Dermis microvascular lymphatic vessel endothelial cell (primary cell): ENCODE measurements around the gene PGPEP1. TPM values are rescaled to one million over a fixed set of nuclear protein-coding genes. Genes with fewer than 3 reads are reported as not detected.
"Not testable (repeated sequence)": the region's sequence is repeated elsewhere in the genome, so short reads cannot be mapped to it uniquely, and the experiment has no call there.

ENCODE experiments used
- DNase-seq, 2 donors: peaks; one replicate each; pipeline versions ENCODE4 v3.0.0 to v3.0.0-alpha.2; 2010; ENCODE audit warnings: low read depth in 2 of 2
- total RNA-seq: library from RNA; depleted of rRNA; stranded (reverse); fragments of >200 nt; gene quantifications from 2 replicates; pipeline ENCODE4 v1.2.1, GENCODE V29; 2014

The PGPEP1 gene
- total RNA-seq, 1 donor from 2014 or later, result 19.4 TPM

DNA sequence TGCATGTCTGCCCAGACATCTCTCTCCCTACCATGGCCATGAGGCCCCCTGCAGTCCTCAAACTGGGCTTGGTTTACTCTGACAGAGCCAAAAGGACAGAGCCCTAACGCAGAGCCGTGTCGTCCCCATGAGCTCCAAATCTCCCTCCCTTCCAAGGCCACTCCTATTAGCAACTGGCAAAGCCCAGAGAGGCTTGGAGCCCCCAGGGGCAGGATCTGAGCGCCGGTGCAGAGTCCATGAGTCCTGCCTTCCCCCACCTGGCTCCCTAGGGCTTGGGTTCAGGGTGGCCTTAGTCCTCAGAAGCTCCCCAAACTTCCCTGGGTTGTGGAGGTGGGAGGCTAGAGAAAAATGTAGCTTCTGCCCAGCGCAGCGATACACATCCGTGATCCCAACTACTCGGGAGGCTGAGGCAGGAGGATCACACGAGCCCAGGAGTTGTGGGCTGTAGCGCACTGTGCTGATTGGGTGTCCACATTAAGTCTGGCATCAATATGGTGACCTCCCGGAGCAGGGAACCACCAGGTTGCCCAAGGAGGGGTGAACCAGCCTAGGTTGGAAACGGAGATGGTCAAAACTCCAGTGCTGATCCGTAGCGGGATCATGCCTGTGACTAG is 7.4 kb upstream of the PGPEP1 start:
- no peak for DNase-seq

DNA sequence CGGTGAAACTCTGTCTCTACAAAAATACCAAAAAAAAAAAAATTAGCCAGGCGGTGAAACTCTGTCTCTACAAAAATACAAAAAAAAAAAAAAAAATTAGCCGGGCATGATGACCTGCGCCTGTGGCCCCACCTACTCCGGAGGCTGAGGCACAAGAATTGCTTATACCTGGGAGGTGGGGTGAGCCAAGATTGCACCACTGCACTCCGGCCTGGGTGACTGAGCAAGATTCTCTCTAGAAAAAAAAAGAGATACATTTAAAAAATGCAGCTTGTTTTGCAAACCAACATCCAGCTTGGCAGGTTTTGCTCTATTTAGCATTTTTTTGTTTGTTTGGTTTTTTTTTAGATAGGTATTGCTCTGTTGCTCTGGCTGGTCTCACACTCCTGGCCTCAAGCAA is 6.7 kb upstream of the PGPEP1 start:
- no peak for DNase-seq

DNA sequence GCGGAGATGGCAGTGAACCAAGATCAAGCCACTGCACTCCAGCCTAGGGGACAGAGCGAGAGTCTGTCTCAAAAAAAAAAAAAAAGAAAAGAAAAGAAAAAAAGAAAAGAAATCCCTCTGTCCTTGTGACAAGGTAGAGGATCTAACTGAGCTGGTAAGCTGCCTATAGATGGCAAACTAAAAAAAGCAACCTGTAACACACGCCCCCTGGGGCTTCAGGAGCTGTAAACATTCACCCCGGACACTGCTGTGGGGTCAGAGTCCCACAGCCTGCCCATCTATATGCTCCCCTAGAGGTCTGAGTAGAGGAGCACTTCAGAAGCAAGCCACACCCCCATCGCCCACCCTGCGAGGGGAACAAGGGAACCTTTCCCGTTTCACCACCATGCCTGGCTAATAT is 4.3 kb upstream of the PGPEP1 start:
- DNase-seq, result no peak

DNA sequence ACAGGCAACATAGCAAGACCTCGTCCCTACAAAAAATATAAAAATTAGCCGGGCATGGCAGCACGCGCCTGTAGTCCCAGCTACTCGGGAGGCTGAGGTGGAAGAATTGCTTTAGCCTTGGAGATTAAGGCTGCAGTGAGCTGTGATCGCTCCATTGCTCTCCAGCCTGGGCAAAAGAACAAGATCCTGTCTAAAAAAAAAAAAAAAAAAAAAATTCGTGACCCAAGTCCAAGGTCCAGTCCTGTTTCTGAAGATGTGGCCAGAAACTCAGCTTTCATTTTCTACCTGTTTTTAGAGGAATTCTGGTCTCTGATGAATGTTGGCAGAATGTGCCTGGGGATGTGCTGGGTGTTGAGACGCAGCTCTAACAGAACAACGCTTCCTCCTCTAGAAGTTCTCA is 1.9 kb upstream of the PGPEP1 start:
- no peak for DNase-seq

DNA sequence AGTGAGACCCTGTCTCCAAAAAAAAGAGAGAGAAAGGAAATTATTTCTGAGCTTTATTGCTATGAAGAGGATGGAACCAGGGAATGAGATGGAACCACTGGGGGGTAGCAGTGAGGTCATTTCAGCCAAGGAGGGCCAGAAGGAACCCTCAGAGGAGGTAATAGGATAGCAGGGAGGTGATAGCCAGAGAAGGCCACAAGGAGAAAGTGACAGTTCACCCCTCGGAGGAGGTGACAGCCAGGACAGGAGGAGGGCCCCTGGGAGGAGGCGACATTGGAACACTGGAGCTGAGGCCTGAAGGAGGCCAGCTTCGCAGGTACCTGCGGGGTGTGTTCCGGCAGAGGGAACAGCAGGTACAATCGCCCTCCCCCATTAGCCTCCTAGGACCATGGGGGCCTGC is 675 bp upstream of the PGPEP1 start:
- no peak for DNase-seq

- DNase-seq, result peak in 1 of 2 donors; percentile 43
Measured at GRCh38 chr19:18340990-18341868, 831 bp downstream of the PGPEP1 start.

- no peak for DNase-seq
Measured at GRCh38 chr19:18342090-18342632, 1.8 kb downstream of the PGPEP1 start.

DNA sequence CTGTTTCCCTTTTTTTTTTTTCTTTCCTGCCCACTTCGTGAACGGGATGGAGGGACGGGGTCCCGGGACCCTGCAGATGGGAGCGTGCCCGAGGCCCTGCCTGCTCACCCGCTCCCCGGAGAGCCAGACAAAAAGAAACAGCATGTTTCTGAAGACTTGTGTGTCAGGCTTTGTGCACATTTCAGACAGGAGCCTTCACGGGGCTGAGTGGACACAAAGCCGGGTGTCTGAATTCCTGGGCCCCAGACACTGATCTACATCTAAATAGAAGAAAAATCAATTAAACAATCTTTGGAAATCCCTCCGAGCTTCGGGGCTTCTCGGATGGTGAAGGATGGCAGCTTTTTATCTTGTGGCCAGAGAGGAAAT is 4.2 kb downstream of the PGPEP1 start:
- no peak for DNase-seq

DNA sequence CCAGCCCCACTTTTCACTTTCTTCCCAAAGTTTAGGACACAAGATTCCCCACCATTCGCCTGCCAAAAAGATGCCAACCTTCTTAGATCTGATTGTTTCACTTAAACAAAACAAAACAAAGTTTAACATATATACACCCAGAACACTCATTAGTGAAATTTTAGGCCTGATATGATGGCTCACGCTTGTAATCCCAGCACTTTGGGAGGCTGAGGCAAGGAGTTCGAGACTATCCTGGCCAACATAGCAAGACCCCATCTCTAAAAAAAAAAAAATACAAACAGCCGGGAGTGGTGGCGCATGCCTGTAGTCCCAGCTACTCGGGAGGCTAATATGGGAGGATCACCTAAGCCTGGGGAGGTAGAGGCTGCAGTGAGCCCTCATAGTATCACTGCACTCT is 4.9 kb downstream of the PGPEP1 start:
- no peak for DNase-seq

- DNase-seq, result no peak
Measured at GRCh38 chr19:18346091-18346490, 5.7 kb downstream of the PGPEP1 start.

DNA sequence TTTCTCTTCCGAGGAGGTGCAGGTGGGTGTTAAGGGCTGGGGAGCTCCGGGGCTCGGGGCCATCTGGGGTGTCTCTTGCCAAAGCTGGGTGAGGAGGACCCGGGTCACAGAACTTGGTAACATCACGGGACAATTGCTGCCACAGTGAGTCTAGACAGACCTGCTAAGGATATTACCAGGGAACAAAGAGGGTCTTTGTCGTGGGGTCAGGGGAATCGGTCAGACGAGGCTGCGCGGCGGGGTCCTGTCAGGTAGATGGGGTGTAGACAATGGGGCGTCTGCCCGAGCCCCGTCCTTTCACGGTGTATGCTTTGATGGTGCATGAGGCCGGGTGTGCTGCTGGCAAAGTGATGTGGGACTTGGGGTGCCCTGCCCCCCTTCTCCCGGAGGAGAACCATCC is 7.8 kb downstream of the PGPEP1 start:
- no peak for DNase-seq

DNA sequence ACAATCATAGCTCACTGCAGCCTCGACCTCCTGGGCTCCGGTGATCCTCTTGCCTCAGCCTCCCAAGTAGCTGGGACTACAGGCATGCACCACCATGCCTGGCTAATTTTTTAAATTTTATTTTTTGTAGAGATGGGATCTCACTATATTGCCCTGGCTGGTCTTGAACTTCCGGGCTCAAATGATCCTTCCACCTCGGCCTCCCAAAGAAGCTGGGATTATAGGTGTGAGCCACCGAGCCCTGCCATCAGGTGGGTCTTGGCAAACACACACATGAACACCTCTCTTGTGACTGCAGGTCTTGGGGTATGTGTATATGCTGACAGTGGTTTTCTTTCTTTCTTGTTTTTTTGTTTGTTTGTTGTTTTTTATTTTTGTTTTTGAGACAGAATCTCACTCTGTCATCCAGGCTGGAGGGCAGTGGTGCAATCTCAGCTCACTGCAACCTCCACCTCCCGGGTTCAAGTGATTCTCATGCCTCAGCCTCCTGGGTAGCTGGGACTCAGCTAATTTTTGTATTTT is 8.5 kb downstream of the PGPEP1 start:
- DNase-seq, result not testable (repeated sequence)

DNA sequence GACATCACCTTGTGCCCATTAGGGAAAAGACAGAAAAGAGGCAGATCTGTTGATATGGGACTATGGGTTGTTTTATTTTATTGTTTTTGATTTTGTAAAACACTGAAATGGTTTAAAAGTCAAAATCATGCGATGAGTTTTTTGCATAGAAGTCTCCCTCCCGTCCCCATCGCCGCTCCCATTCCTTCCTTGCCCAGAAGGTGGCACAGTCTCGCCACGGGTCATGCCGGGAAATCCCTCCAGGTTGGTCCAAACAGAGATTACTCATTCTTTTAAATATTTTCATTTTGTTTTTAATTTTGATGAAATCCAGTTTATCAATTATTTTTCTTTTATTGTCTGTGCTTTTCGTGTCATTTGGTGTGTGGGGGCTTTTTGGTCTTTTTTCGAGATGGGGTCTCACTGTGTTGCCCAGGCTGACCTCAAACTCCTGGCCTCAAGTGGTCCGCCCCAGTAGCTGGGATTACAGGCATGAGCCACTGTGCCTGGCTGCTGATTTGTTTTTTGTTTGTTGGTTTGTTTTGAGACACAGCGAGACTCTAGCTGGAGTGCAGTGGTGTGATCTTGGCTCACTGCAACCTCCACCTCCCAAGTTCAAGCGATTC is 9.2 kb downstream of the PGPEP1 start:
- peak; percentile 47 to 68 for DNase-seq

DNA sequence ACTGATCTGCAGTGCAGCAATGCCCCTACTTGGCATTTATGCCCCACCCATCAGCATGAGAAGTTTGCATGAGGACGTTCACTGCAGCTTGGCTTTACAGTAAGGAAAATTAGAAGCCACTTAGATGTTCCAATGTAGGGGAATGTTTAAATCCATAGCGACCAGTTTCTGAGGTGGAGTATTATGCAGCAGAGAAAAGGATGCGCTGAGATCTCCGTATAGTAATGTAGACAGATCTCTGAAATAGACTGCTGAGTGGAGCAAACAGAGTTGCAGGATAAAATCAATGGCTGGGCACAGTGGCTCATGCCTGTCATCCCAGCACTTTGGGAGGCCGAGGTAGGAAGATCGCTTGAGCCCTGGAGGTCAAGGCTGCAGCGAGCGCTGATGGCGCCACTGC is 10.1 kb downstream of the PGPEP1 start:
- DNase-seq, result no peak

DNA sequence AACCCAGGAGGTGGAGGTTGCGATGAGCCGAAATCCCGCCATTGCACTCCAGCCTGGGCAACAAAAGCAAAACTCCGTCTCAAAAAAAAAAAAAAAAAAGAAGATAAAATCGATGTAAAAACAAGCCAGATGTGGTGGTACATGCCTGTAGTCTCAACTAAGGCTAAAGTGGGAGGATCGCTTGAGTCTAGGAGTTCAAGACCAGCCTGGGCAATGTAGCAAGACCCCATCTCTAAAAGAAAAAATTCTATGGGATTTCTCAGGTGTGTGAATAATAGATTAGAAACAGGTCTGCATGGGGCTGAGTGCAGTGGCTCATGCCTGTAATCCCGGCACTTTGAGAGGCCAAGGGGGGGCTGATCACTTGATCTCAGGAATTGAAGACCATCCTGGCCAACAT is 11.1 kb downstream of the PGPEP1 start:
- no peak for DNase-seq

GRCh38 chr19:18353378-18354005 is 13.1 kb downstream of the PGPEP1 start:
- no peak for DNase-seq

GRCh38 chr19:18354743-18355142 is 14.3 kb downstream of the PGPEP1 start:
- DNase-seq, result not testable (repeated sequence)

DNA sequence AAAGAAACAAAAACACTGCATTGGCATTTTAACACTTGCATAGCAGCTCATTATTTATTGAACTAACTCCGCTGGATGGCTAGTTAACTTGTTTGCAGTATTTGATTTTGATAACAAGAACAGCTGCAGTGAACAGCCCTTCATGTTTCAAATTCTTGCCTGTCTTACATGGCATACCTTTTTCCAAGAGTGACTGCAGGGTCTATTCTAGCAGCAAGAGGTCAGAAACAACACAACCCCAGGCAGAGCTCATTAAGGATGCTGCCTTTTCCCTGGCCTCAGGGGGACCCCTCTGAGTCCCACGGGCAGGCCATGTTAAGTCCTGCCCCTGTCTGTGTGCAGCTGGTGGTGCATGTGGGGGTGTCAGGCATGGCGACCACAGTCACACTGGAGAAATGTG is 16.6 kb downstream of the PGPEP1 start:
- no peak for DNase-seq

GRCh38 chr19:18361646-18362045 is 21.2 kb downstream of the PGPEP1 start:
- peak in 1 of 2 donors; percentile 71 for DNase-seq

DNA sequence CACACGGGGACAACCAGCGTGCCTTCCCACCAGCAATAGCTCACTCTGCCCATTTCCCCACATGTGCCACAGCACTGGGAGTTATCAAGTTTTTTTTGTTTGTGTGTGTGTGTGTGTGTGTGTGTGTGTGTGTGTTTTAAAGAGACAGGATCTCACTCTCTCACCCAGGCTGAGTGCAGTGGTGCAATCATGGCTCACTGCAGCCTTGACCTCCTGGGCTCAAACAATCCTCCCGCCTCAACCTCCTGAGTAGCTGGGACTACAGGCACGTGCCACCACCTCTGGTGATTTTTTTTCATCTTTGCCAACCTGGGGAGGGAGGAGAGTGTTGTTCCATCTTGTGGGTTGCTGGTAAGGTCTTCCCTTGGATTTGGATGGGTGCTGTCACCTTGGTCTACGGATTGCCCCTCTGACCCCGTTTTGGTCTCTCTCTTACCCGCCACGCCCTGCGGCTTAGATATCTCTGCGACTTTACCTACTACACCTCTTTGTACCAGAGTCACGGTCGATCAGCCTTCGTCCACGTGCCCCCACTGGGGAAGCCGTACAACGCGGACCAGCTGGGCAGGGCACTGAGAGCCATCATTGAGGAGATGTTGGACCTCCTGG is 22.6 kb downstream of the PGPEP1 start:
- no peak for DNase-seq

DNA sequence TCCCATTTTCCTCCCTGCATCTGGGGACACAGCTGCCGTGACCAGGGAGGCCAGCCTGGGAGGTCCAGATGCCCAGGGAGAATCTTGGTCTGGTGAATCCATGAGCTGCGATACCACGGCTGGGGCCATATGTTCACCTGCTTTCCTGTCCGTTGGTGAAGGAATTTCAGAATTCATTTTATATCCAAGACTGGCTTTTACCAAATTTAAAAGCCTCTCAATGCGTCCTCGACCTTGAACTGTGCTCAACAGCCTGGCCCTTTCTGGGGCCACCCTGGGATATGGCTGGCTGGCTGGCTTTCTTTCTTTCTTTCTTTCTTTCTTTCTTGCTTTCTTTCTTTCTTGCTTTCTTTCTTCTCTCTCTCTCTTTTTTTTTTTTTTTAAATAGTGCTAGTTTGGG is 23.4 kb downstream of the PGPEP1 start:
- DNase-seq, result no peak
